ENCODE measurements around the gene SCGB3A1. TPM values are rescaled to one million over a fixed set of nuclear protein-coding genes. Genes with fewer than 3 reads are reported as not detected.

SCGB3A1 gene
- total RNA-seq, 1 experiment from 2014 or later, result not detected

GRCh38 chr5:180590543-180591310 is 572 bp downstream of the SCGB3A1 start:
- DNase-seq (ENCODE audit: low spot score), result no peak

GRCh38 chr5:180589771-180590542 is 1.3 kb downstream of the SCGB3A1 start:
- DNase-seq (ENCODE audit: low spot score), result no peak

GRCh38 chr5:180586870-180587269 is 4.4 kb downstream of the SCGB3A1 start:
- DNase-seq (ENCODE audit: low spot score), result no peak

GRCh38 chr5:180586204-180586603 is 5.1 kb downstream of the SCGB3A1 start:
- DNase-seq (ENCODE audit: low spot score), result no peak

GRCh38 chr5:180583738-180584137 is 7.6 kb downstream of the SCGB3A1 start:
- DNase-seq (ENCODE audit: low spot score), result no peak

- DNase-seq (ENCODE audit: low spot score), result no peak
Observed at GRCh38 chr5:180580681-180581080, 10.6 kb downstream of the SCGB3A1 start.

GRCh38 chr5:180575571-180575970 is 15.7 kb downstream of the SCGB3A1 start:
- no peak for DNase-seq (ENCODE audit: low spot score)

- no peak for DNase-seq (ENCODE audit: low spot score)
Observed at GRCh38 chr5:180568914-180569313, 22.4 kb downstream of the SCGB3A1 start.

GRCh38 chr5:180563994-180564393 is 27.3 kb downstream of the SCGB3A1 start:
- DNase-seq (ENCODE audit: low spot score), result no peak

- DNase-seq (ENCODE audit: low spot score), result no peak
Observed at GRCh38 chr5:180558232-180558631, 33.1 kb downstream of the SCGB3A1 start.

- DNase-seq (ENCODE audit: low spot score), result no peak
Observed at GRCh38 chr5:180557217-180557809, 34.0 kb downstream of the SCGB3A1 start.

GRCh38 chr5:180555168-180555921 is 36.0 kb downstream of the SCGB3A1 start:
- no peak for DNase-seq (ENCODE audit: low spot score)

- no peak for DNase-seq (ENCODE audit: low spot score)
Observed at GRCh38 chr5:180553530-180553929, 37.8 kb downstream of the SCGB3A1 start.

- no peak for DNase-seq (ENCODE audit: low spot score)
Observed at GRCh38 chr5:180548563-180548962, 42.7 kb downstream of the SCGB3A1 start.

GRCh38 chr5:180545248-180545647 is 46.1 kb downstream of the SCGB3A1 start:
- DNase-seq (ENCODE audit: low spot score), result no peak

- DNase-seq (ENCODE audit: low spot score), result no peak
Observed at GRCh38 chr5:180541710-180542109, 49.6 kb downstream of the SCGB3A1 start.

Other genes with a start within 250 kb of the SCGB3A1 start
- gene GFPT2, start 238.2 kb downstream of the SCGB3A1 start, total RNA-seq (2014; rRNA removed; shearing (Covaris generic)), result 0.10 TPM in 1 of 2 replicates, not detected in the other
- 9.8 and 15.3 TPM in 2 replicates for gene CNOT6, start 97.1 kb downstream of the SCGB3A1 start, total RNA-seq (2014; rRNA removed; shearing (Covaris generic))
- 0.31 TPM in 1 of 2 replicates, not detected in the other for gene FLT4, start 58.1 kb upstream of the SCGB3A1 start, total RNA-seq (2014; rRNA removed; shearing (Covaris generic))
- gene OR2Y1, start 148.6 kb upstream of the SCGB3A1 start, total RNA-seq (2014; rRNA removed; shearing (Covaris generic)), result not detected in 2 replicates
- gene MGAT1, start 211.3 kb upstream of the SCGB3A1 start, total RNA-seq (2014; rRNA removed; shearing (Covaris generic)), result 96.1 and 102 TPM in 2 replicates